ENCODE results near the gene SPATA24. TPM values are rescaled to one million over a fixed set of nuclear protein-coding genes. Genes with fewer than 3 reads are reported as not detected.

SPATA24 gene
- total and polyA plus RNA-seq, 2 donors (not counting 1 experiment from before 2014, with no cell fraction given) = 5.6 to 7.4 TPM

GRCh38 chr5:139430015-139430414 is 26.1 kb upstream of the SPATA24 start:
- no peak for TF ChIP-seq EZH2 (IDR thresholded peaks at IDR 0.05; ENCODE audit: low read length, missing control alignments)
- no peak for TF ChIP-seq CTCF (conservative IDR thresholded peaks at IDR 0.05 in 1 of 2, IDR thresholded peaks at IDR 0.05 in 1 of 2; ENCODE audit: low read depth in 1 of 2, low read length in 2 of 2)

GRCh38 chr5:139426203-139426885 is 22.5 kb upstream of the SPATA24 start:
- H3K36me3 ChIP-seq (ENCODE audit: control insufficient read depth, insufficient read depth, low read length) = no peaks in the 10 kb centered on the region
- DNase-seq (ENCODE audit: low read depth in 2 of 2) = peak; percentile 31 to 84
- TF ChIP-seq EZH2 (IDR thresholded peaks at IDR 0.05; ENCODE audit: low read length, missing control alignments) (no peak), CTCF (conservative IDR thresholded peaks at IDR 0.05 in 1 of 2, IDR thresholded peaks at IDR 0.05 in 1 of 2; ENCODE audit: low read depth in 1 of 2, low read length in 2 of 2) (no peak)
- no peak overlapping the region for H3K4me3 ChIP-seq (replicated peaks in 1 of 4; ENCODE audit: control extremely low read depth in 1 of 4, insufficient read depth in 1 of 4, low read depth in 3 of 4, low read length in 4 of 4)
- H3K9ac ChIP-seq (ENCODE audit: insufficient read depth, low read length) = no peak overlapping the region
- H2AFZ ChIP-seq (ENCODE audit: low read length) = no peak overlapping the region
- H3K9me3 ChIP-seq (ENCODE audit: control insufficient read depth, insufficient read depth, low read depth, low read length) = no peaks in the 10 kb centered on the region
- H4K20me1 ChIP-seq (ENCODE audit: control insufficient read depth, extremely low read depth, insufficient read depth, low read length) = no peaks in the 10 kb centered on the region
- H3K79me2 ChIP-seq (ENCODE audit: control insufficient read depth, insufficient read depth, low read length) = no peaks in the 10 kb centered on the region
- H3K4me1 ChIP-seq (ENCODE audit: control insufficient read depth, extremely low read depth, insufficient read depth, low read length) = peaks cover 7% of the 10 kb centered on the region
- no peaks in the 10 kb centered on the region for H3K27me3 ChIP-seq (ENCODE audit: control insufficient read depth, insufficient read depth, low read length)
- H3K27ac ChIP-seq (ENCODE audit: insufficient read depth, low read length) = peak overlapping the region; percentile 34
- peak overlapping the region; percentile 35 for H3K4me2 ChIP-seq (ENCODE audit: extremely low read depth, insufficient read depth, low read length)

More at GRCh38 chr5:139430015-139430414, 26.1 kb upstream of the SPATA24 start:
- no peak overlapping the region for H2AFZ ChIP-seq (ENCODE audit: low read length)
- H3K79me2 ChIP-seq (ENCODE audit: control insufficient read depth, insufficient read depth, low read length) = no peaks in the 10 kb centered on the region
- no peak overlapping the region for H3K4me2 ChIP-seq (ENCODE audit: extremely low read depth, insufficient read depth, low read length)
- DNase-seq (ENCODE audit: low read depth in 2 of 2) = no peak
- no peaks in the 10 kb centered on the region for H4K20me1 ChIP-seq (ENCODE audit: control insufficient read depth, extremely low read depth, insufficient read depth, low read length)
- H3K4me3 ChIP-seq (replicated peaks in 1 of 4; ENCODE audit: control extremely low read depth in 1 of 4, insufficient read depth in 1 of 4, low read depth in 3 of 4, low read length in 4 of 4) = no peak overlapping the region
- no peaks in the 10 kb centered on the region for H3K9me3 ChIP-seq (ENCODE audit: control insufficient read depth, insufficient read depth, low read depth, low read length)
- H3K9ac ChIP-seq (ENCODE audit: insufficient read depth, low read length) = no peak overlapping the region
- H3K36me3 ChIP-seq (ENCODE audit: control insufficient read depth, insufficient read depth, low read length) = peaks cover 1% of the 10 kb centered on the region
- peaks cover 7% of the 10 kb centered on the region for H3K4me1 ChIP-seq (ENCODE audit: control insufficient read depth, extremely low read depth, insufficient read depth, low read length)
- no peak overlapping the region for H3K27ac ChIP-seq (ENCODE audit: insufficient read depth, low read length)
- no peaks in the 10 kb centered on the region for H3K27me3 ChIP-seq (ENCODE audit: control insufficient read depth, insufficient read depth, low read length)

DNA sequence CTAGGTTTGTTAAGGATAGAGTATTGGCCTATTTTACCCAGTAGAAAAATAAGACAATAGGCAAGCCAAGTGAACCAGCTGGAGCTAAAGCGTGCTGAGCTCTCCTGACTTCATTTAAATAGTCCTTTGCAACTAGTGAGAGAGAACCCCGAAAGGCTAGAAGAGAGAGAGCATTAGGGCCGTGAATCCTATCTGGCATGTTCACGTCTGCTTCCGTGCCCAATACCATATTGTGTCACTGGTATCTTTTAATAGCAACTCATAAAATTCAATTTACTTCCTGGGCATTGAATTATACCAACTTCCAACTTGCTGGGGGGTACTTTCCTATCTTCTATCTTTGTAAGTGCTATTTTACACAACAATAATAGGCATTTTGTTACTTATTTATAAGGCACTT is 21.6 kb upstream of the SPATA24 start:
- peaks cover 7% of the 10 kb centered on the region for H3K4me1 ChIP-seq (ENCODE audit: control insufficient read depth, extremely low read depth, insufficient read depth, low read length)
- H2AFZ ChIP-seq (ENCODE audit: low read length) = no peak overlapping the region
- no peak overlapping the region for H3K4me3 ChIP-seq (replicated peaks in 1 of 4; ENCODE audit: control extremely low read depth in 1 of 4, insufficient read depth in 1 of 4, low read depth in 3 of 4, low read length in 4 of 4)
- H3K79me2 ChIP-seq (ENCODE audit: control insufficient read depth, insufficient read depth, low read length) = no peaks in the 10 kb centered on the region
- no peaks in the 10 kb centered on the region for H4K20me1 ChIP-seq (ENCODE audit: control insufficient read depth, extremely low read depth, insufficient read depth, low read length)
- H3K36me3 ChIP-seq (ENCODE audit: control insufficient read depth, insufficient read depth, low read length) = no peaks in the 10 kb centered on the region
- H3K27ac ChIP-seq (ENCODE audit: insufficient read depth, low read length) = no peak overlapping the region
- H3K27me3 ChIP-seq (ENCODE audit: control insufficient read depth, insufficient read depth, low read length) = no peaks in the 10 kb centered on the region
- TF ChIP-seq CTCF (conservative IDR thresholded peaks at IDR 0.05 in 1 of 2, IDR thresholded peaks at IDR 0.05 in 1 of 2; ENCODE audit: low read depth in 1 of 2, low read length in 2 of 2) (no peak), EZH2 (IDR thresholded peaks at IDR 0.05; ENCODE audit: low read length, missing control alignments) (no peak)
- H3K9ac ChIP-seq (ENCODE audit: insufficient read depth, low read length) = no peak overlapping the region
- no peak overlapping the region for H3K4me2 ChIP-seq (ENCODE audit: extremely low read depth, insufficient read depth, low read length)
- no peaks in the 10 kb centered on the region for H3K9me3 ChIP-seq (ENCODE audit: control insufficient read depth, insufficient read depth, low read depth, low read length)
- no peak for DNase-seq (ENCODE audit: low read depth in 2 of 2)

Data from fibroblast of lung (primary cell).